NCI-H1930 (cell line): ENCODE measurements around the gene LSS.

ENCODE experiments used
- DNase-seq, 2 experiments: peaks; one replicate each; lab custom pipeline; 2025; lab: John Stamatoyannopoulos, UW

The LSS gene

DNA sequence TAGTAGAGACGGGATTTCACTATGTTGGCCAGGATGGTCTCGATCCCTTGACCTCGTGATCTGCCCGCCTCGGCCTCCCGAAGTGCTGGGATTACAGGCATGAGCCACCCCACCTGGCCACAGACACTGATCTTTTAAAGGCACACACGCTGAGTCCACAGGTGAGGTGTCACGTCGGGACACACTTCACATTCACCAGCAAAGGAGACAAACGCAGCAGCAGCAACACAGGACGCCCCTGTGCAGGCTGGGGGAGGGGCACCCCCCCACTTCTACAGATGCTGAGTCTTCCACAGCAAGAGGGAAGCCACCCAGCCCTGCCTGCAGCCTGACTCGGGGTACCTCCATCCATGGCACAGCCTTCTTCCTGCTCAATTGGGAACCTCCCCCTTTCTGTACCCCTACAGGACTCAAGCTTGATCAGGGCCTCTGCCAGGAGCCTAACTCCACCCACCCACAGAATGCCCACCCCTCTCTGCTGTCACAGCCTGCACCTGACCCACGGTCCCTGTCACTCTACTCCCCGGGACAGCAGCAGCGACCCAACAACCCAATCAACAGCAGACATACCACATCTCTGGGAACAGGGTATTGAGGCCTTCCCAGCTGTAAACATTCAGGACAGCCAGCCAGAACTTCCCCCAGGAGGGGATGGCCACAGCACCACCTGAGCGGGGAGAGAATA, 9.5 kb downstream of the LSS start:
- no peak for DNase-seq

DNA sequence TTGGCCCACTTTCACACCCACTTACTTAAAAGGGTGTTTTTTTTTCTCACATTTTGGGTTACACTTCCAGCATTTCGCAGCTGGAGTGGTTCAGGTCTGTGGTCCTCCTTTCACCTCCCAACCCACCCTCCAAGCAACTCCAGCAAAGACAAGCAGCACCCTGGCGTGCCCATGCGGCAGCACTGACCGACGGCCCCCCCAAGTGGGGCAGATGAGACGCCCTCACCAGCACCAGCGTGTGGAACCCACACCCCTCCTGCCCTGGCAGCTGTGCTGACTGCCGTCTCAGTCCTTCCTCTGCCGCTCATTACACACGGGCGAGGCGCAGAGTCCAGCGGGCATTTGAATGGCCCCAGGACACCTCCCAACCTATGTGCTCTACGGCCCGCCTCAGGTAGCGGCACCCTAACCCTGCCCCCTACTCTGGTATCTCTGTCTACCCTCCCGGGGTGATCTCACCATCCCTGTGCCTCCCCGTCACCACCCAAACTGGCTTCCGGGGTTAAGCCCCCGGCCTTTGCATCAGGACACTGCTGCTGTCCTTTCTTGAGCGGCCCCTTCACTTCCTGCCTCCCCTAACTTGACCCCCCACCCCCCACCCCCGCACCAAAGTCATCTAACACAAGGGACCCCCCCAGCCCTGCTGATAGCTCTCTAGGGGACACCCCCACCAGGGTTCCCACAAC, 10.9 kb downstream of the LSS start:
- DNase-seq, result no peak

DNA sequence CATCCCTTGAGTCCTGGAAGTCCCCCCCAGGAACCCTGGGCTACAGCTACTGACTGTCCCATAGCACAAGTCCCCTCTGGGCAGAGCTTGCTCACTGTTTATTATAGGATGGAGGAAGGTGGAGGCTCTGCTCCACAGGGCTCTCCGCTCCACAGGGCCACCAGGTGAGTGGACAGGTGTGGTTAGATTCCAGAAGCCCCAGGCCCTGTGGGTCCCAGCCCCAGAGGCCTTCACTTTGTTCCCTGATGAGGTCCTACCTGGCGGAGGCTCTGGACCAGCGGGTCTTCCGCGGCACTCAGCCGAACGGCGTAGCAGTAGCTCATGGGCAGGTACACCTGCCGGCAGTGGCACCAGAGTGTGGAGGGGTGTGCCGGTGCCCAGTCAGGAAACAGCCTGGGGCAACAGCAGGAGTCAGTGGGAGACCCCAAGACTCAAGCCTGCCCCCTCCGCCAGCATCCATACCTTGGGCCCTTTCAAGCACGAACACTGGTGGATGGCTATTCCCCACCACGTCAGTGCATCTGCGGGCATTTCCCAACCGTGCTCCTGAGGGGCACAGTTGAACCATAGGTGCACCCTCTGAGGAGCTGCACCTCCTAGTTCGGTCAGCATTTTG, 12.3 kb downstream of the LSS start:
- DNase-seq, result no peak

DNA sequence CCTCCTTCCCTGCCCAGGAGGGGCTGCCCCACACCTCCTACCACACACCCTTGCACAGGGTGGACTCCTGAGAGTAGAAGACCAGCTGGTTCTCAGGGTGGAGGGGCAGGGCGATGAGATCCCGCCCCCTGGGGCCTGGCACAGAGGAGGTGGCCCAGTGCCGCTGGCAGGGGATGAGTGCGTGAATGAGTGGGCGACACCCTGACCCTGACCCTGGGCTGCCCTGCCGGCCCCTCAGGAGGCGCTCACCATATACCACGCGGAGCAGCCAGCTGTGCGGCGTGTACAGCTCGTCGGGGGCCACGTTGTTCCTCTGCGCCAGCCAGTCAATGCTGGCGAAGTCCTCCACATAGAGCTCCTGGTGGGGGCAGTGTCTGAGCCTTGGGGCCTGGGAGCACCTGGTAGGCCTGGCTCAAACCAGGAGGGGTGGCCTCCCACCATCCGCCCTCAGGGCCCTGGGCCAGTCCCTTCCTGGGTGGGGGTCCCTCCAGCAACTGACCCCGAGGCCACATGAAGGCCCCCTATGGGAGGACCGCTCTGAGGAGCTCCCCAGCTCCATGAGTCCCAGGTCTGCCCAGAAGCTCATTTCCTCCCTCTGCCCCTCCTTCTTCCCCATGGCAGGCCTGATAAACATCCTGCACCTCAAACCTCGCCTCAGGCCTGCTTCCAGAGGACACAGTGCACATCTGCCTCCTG, 13.0 kb downstream of the LSS start:
- DNase-seq, result no peak

DNA sequence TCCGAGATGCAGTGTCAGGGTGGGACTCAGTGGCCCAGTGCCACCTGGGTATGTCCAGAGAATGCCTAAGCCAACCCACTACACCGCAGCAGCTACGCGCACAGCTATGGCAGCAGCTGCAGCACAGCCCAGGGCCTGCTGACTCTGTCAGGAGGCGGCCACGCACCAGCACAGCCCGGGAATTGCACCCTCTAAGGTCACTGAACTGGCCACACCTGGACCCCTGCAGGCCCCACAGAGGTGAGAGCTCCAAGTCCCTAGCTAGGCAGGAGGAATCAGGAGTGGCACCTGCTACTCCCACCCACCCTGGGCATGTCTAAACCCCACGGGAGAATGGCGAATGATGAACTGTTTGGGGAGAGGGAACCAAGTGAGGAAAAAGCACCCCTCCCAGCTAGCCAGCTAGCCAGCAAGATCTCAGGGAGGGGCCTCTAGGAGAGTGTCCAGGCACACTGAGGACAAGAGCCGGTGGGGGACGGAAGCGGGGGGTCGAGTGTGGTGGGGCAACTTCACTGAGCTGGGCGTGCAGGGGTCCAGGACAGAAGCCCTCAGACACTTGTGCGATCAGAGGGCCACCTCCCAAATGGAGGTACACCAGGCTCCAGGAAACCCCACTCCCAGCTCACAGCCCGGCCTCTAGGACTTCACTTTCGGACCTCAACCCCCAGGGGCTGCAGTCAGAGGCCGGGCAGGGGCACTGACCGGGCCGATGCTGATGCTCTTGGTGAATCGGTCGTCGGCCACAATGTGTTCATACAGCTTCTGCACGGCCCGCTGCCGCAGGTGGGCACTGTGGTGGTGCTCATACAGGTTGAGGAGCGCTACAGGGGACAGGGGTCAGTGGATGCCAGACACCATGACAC, 13.9 kb downstream of the LSS start:
- DNase-seq, result no peak

DNA sequence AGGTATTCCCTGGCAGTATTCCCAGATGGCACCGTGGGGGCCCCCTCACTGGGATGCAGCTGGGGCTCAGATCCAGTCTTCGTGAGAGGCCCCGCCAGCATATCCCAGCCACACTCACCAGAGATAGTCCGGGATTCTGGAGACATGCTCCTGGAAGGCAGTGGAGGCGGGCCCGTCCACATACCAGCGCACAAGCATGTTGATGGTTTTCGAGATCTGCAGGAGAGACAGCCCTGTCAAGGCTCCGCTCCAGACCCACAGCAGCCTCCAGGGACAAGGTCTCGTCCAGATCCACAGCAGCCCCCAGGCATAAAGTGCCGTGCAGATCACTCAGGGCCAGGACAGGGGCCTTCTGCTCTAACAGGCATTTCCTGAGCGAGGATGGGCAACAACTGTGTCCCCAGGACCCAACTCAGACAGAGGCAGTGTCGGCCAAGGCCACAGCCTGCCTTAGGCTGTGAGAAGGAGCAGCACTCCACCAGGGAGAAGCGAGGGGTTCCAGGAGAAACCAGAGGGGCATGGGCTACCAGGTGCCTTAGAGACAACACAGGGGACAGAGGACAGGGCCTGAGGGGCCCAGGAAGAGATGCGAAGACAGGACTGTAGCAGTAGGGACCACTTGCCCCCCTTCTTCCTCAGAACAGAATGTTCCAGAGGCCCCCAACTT, 14.8 kb downstream of the LSS start:
- DNase-seq, result no peak

DNA sequence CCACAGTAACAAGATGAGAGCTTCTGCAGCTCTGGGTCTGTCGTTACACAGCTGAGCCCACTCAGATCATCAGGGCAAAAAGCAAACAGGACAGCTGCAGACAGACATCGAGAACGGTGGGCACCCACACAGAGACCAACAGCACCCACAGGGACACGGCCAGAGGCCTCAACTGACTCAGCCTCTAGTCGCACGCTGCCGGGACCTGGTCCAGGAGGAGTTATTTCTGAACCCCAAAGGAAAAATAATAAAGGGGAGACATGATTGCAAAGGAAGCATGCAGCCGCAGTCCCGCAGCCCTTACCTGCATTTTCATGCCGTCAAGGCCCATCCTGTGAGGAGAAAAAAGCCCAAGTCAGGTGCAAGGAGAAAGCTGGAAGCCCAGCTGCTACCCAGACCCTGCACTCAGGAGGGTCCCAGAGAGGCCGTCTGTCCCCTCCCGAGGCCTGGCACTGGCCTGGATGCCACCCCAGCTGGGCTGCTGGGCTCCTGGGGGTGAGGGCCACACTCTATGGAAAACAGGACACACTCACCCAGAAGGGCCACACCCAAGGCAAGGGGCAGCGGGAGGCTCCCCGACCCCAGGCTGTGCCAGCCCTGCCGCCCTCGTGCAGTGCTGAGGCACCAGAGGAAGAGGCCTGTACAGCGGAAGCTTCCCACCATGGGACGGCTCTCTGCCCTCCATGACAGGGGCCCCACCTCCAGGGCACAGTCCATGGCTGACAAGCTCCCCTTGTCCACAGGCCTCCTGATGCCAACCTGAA, 15.7 kb downstream of the LSS start:
- no peak for DNase-seq

DNA sequence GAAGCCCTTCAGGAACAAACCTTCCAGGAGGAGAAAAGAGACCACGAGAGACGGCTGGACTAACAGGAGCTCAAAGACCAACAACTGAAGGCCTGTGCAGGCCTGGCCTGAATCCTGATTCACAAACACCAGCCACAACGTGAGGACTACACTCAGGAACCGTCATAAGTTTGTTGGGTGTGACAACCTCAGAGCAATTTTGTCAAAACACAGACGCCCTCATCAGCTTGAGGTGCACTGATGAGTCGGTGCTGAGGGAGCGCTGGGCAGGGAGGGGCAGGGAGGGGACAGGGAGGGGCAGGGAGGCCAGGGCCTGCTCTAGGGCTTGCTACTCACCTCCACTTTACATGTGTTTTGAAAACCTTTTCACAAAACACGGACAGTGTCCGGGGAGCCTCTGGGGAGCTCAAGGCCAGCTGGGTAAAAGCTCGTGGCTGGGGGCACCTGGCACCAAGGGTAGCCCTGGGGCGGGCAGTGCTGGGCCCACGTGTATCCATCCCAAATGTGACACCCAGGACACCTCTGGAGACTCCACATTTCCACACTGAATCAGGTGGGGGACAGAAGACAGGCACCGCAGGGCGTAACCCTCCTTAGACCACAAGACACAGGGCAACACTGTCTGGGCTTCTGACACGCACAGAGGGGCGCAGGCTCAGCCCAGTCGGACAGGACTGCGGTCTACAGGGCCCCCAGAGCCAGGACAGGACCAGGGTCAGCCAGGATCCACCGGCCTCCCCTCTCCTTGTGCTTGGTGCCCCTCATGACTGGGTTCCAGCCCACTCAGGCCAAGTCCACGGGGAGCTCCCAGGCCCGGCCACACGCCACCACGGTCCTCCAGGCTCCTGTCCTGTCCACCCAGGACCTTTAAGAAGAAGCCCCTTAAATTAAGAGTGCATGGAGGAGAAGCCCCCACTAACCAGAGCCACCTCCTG, 16.5 kb downstream of the LSS start:
- DNase-seq, result no peak

DNA sequence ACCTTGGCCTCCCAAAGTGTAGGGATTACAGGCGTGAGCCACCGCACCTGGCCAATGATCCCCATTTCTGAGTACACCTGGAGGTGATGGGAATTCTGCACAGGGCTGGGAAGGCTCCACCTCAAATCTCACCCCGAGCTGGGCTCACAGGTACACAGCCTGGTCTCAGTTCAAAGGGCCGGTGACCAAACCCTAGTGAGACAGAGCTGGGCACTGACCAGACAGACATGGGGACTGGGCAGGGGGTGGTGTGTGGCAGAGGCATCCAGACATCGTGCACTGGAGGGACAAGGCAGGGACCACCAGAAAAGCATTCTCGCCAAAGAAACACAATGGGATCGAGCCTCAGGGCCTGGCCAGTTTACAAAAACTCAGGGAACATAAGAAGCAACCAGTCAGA, 17.2 kb downstream of the LSS start:
- DNase-seq, result no peak

DNA sequence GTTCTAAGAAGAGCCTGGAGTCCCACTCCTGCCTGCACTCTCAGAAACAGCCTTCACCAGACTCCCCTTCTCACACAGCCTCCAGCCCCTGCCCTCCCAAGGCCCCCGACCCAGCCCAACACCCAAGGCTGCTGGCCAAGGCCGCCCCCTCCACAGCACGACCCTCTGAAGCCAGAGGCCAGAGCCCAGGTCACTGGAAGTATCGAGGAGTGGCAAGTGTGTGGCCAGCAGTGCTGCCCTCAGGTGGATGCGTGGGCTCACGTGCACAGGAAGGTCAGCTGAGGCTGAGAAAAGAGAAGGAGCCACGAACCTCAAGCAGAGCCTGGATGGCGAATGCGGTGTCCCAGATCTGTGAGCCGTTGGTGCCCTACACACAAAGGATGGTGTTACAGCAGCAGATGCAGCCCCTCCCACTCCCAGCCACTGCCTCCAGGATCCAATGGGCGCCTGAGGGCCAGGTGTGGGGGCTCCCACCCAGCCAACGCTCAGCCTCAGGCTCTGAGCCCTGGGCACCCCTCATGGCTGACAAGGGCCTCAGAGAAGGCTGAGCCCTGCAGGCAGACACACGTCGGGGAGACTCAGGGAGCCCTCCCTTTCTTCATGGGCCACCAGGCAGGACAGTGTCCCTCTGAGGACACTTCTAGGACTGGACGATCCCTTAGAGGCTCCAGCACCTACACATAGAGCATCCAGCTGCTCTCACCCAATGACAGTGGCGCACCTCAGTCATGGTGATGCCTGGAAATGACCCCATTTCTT, 18.0 kb downstream of the LSS start:
- DNase-seq, result no peak

DNA sequence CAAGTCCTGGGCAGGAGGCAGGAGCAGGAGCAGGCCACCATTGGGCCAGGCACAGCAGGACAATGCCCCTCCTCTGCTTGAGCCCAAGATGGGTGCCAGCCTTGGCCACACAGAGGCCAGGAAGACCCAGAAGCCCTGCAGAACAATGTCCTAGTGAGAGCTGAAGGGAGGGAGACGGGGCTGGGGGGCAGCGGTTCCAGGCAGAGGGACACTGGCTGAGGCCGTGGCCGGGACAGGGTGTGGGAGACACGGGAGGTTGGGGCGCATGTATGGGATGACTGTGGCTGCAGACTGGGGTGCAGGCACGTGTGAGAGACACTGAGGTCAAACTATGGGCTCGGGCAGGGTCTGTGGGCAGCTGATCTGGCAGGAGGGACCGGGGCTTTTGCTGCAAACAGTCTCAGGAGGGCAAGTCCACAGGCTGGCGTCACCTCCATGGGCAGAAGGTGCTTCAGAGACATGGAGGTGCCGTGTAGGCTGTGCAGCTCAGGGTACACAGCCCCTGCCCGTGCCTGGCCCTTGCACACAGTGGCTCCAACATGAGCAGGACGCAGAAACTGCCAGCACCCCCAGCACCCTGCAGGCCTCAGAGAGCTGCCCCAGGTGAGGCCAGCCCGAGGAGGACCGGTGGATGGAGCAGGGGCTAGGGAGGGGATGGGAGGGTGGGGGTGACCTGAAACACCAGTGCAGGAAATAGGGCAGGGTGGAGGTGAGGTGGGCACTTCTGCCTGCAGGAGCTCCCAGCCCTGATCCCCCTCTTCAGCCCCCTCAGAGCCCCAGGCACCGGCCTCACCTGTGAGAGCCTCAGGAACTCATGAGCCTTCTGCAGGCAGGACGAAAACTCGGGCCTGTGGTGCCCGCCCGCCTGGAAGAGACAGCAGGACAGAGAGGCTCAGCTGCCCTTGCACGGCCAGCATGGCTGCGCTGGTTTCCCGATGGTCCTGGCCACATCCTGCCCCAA, 19.5 kb downstream of the LSS start:
- no peak for DNase-seq

DNA sequence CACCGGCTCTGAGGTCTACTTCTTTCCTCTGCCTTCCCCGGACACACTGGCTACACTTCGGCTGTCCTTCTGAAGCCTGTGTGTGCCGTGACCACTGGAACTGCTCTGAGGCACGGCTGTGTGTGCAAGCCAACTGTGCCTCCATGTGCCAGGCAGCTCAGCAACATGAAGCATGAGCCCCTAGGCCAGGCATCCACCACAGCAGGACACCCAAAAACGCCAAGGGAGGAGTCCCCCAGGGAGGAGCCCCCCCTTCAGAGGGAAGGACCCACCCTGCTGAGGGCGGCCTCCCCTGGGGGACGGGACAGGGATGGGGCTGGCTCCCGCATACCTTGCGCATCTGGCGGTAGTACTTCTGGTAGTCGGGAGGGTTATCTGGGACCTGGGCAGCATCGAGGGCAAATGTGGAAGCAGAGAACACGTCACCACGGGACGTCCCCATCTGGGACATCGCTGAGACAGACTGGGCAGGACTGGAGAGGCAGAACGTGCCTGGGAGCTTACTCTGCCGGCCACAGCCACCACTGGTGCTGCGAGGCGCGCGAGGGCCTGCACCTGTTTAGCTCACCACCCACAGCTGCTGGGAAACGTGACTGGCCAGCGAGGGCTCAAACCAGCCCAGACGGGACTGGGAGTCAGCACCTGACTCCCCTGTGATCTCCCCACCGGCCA, 20.5 kb downstream of the LSS start:
- DNase-seq, result no peak

DNA sequence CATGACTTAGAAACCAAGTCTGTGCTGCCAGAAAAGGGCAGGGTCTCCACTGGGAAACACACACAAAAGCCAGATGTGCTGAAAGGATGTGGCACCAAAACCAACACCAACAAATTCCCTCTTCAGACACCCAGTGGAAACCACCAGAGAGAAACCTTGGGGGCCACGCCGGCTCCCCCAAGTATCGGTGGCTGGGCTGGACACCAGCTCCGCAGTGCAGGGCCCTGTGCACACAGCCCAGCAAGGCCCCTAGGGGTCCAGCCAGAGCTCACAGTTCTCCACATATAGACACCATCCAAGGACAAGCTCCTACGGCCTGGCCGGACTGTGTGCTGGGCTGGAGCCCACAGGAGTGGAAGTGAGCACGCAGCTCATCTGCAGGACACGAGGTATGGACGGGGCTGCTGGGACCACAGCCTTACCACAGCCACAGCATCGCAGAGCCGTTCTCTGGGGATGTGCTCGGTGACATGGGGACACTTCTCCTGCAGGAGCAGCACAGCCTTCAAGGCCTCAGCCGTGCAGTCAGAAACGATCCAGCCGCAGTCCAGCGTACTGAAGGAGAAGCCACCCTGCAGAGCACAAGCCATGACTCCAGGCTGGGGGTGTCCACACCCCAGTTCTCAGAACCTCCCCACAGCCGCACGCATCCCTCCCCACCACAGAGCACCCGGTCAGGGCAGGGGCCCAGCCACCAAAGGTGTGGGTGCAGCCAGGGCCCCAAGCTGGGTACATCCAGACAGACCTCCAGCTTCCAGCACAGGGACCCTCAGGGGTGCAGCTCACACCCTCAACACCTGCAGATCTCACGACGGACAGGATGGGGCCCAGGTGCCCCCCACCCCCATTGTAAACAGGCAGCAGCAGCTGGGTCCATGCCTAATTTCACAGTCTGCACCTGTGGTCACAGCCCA, 21.3 kb downstream of the LSS start:
- no peak for DNase-seq

DNA sequence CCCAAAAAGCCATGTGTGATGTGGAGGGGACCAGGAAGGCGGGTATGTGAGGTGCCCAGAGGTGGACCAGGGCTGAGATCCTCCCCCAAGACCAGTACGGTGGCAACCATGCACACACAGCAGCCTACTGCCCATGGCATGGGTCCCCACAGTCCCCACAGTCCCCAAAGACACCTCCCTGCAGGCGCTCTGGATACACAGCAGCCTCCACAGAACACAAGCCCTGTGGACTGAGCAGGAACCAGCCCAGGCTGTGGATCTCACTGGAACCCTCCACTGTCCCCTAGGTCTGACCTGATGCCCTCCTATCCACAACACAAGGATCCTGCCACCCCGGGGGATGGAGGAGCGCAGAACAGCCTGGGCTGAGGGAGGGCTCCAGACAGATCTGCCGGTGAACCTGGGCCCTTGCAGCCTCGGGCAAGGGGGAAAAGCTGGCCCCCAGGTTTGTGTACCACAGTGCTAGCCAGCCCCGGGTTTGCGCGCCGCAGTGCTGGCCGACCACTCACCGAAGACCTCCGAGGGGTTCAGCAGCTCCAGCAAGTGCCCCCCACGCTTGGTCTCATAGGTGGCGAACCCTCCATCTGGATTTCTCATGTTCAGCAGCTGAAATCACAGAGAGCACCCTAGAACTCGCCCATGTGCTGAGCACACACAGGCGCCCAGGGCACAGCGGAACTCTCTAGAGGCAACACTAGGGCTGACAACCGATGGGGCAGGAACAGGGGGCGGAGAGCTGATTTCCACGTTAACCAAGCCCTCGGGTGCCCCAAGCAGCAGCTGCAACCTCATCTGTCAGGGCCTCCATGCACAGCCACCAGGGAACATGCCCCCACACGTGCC, 22.2 kb downstream of the LSS start:
- DNase-seq, result no peak

DNA sequence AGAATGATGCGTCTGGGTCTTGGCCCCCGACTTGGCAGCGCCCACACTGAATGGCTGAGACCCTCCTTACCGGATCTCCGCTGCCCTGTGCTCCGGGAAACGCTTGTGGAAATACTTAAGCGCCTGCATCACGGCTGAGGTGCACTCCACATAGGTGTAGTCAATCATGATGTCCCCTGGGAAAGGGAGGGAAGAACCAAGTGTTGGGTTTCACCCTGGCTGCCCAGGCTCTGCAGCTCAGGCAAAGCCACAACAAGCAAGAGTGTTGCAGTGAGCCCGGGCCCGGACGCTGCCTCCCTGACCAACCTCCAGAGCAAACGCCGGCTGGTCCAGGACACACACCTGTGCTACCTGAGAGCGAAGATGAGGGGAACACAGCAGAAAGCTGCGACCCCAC, 22.8 kb downstream of the LSS start:
- no peak for DNase-seq
